Fibroblast of the conjunctiva (primary cell): ENCODE measurements around the gene RAB31.
"Not testable (repeated sequence)": the region's sequence is repeated elsewhere in the genome, so short reads cannot be mapped to it uniquely, and the experiment has no call there.

Experiments
- DNase-seq: peaks from one replicate; pipeline ENCODE4 v3.0.0-alpha.2; 2010; ENCODE audit warnings: low read depth

RAB31 gene, protein sequence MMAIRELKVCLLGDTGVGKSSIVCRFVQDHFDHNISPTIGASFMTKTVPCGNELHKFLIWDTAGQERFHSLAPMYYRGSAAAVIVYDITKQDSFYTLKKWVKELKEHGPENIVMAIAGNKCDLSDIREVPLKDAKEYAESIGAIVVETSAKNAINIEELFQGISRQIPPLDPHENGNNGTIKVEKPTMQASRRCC

DNA sequence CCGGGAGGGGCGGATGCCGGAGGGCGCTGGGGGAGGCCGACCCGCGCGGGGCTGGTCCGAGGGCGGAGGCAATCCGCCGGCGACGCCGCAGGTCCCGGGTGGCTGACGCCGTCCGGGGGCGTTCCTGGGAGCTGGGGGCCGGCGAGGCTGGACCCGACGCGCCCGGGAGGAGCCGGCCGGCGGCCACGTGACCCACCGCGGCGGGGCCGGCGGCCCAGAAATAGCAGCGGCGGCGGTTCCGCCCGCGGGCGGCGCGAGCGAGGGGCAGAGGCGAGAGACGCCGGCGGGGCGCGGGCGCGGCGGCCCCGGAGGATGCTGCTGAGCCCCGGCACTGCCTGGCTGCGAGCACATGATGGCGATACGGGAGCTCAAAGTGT is at the start of gene RAB31:
Gene RAB31, plus strand, starts transcription at position 245 of the 377 bp plus-strand sequence. Its CDS starts 105 bp downstream, at position 350.
- peak; percentile 63 for DNase-seq

DNA sequence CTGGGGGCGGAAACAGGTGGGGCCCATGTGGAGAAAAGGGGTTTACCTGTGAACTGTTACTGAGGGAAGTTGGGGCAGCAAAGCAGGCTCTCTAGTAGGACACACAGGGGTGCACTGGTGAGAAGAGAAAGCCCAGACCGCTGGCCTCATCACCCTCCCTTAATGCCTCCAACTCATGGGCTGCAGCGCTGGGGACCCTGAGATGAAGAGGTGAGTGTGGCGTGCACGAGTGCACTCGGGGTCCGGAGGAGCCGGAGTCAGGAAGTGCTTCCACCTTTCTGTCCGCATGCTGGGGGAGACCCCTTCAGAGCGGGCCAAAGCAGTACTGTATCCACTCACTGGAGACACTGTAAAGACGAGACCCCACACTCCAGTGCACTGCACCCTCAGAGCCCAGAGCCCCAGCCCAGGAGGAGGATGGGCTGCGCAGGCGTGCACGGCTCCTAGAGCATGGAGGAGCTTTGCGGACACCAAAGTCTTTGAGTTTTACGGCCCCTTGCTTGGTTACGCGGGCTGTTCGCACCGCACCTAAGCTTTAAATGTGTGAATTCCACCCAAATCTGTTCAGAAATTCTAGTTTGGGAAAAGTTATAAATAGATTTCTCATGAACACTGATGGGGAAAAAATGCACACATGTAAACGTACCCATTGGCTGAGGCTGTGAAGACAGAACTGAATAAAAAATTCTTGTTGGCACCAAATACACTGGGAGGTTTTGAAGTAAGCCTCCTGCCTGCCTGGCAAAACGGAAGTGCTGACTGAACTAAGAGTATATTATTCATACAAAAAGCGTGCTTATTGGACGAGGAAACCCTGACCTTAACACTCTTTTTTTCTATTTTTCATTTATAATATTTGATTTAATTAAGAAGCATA is 48.4 kb upstream of the RAB31 start:
- no peak for DNase-seq

DNA sequence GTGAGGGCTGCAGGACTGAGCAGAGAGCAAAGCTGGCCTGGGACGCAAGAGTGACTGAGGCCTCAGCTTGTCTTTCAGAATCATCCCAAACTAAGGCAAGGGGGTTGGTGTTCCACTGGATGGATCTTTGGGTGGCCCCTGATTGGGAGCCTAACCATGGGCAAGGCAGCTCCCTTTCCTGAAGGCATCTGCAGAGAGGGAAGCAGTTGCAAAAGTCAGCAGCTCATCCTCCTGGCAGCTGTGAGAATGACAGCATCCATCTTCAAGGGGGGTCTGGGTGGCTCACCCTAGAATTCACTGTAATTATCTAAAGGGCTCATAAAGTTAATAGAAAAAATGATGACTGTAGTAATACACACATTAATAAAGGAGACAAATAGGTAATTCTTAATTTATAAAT is 46.5 kb upstream of the RAB31 start:
- no peak for DNase-seq

DNA sequence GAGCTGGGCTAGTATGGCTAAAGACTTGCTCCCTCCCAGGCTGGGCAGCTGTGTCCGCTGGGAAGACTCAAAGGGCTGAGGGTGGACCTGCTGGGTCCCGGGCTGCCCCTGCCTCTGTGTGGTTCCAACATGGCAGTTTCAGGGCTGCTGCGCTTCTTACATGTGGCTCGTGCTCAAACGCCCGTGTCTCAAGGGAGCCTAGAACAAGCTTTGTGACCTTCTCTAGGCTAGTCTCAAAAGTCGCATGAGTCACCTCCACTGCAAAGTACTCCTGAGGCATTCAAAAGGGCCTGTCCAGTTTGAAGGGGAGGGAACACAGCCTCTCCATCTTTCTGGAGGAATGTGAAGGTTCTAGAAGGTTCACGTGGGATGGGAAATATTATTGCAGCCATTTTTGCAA is 44.7 kb upstream of the RAB31 start:
- no peak for DNase-seq

DNA sequence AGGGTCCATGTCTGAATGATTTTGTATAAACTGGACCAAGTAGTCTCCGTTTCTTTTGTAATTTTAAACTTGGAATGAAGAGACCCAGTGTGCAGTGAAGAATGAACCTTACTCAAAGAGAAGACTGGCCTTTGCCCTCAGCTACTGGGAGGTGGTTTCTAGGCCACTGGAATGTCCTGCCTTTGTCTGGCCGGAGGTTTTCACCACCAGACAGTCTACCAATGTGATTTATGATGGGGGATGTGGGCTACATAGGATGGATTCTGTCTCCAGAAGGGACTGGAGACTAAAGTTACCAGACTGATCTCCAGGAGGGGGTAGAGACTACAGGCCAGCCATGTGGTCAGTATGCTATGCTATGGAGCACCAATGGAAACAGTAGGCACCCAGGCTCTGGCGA is 42.8 kb upstream of the RAB31 start:
- DNase-seq = no peak

DNA sequence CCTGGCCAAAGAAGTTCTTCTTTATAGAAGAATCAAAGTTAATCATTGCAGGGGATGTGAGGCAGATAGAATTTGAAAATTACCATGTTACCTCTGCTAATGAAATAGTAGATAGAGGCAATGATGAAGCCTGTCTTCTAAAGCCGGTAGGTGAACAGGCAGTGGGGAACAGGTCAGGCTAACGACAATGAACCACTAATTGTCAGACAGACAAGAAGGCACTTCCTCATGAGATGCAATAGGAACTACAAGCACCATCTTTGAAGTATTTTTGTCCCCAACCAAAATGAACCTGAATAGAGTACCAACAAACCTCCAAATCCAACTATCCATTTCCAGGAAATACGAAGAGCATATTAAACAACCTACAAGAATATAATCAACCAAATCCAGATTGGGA is 41.6 kb upstream of the RAB31 start:
- DNase-seq = no peak

DNA sequence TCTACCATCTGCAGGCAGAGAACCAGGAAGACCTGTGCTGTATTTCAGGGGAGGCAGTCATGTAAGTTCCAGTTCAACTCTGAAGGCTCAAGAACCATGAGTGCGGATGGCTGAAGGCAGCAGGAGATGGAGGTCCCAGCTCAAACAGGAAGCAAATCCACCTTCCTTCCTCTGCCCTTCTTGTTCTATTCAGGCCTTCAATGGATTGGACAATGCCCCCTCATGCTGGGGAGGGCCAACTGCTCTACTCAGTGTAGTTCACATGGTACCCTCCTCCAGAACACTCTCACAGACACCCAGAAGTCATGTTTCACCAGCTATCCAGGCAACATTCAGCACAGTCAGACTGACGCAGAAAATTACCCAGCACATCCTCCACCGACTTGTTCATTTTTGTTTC is 39.1 kb upstream of the RAB31 start:
- no peak for DNase-seq

DNA sequence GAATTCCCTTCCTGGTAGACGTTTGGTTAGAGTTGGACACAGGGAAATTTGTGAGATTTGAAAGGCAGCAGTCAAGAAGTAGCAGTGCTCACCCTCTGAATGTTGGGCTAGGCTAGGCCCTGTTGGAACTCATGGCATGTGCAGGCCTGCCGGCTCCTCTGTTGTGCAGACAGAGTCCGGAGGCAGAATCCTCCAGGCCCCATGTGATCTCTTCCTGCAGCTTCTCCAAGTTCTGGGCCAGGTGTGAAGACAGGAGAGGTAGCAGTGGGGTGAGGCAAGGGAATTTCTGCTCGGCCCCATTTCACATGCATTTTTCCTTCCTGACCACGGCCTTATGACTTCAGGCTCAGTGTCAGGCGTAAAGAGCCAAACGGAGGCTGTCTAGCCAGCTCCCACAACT is 36.9 kb upstream of the RAB31 start:
- no peak for DNase-seq

DNA sequence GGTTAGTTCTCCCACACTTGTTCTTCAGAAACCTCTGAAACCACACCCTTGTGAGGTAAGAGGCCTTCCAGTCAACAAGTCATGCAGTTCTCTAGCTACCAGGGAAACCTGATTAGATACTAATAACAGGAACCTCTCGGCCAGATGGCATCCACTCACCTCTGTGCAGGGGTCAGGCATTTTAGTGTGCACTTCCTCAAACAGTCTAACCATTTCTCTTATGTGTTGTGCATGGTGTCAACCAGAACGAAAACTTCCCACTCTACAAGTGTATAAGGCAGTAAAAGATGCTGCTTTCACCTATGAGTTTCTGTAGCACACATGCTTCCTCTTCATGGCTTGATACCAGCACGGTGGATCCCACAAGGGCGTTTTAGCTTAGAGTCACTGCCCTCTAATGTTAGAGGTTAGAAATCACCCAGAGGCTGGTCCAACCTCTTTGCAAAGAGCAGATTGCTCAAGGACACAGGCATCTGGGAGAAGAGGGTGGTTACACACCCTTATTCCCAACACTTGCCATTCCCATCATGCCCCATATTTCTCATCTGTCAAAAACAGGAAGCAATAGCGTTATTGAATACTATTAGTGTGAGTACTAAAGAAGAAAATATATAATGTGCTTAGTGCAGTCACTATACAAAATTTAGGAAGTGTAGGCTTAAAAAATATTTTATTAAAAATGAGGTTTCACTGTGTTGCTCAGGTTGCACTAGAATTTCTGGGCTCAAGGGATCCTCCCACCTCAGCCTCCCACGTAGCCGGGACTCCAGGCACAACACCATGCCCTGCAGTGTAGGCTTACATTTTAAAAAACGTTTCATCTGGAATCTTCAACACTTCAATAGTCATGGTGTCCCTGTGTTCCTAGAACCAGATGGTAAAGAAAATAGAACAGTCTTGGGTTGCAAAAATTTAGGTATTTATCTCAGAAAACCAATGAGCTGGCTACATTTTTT is 34.5 kb upstream of the RAB31 start:
- peak; percentile 48 for DNase-seq

DNA sequence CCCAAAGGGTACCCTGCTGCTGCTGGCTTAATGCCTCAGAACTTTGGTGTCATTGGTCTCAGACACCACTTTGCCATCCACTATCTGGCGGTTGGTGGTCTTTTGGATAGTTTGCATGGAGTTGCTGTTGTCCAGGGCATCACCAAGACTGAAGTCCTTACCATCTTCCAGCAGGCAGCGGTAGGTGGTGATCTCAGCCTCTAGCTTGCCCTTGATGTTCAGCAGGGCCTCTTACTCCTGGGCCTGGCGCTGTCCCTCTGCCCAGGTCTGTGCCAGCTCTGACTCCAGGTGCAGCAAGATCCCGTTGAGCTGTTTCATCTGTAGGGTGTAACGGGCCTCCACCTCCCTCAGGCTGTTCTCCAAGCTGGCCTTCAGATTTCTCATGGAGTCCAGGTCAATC is 29.9 kb upstream of the RAB31 start:
- not testable (repeated sequence) for DNase-seq

DNA sequence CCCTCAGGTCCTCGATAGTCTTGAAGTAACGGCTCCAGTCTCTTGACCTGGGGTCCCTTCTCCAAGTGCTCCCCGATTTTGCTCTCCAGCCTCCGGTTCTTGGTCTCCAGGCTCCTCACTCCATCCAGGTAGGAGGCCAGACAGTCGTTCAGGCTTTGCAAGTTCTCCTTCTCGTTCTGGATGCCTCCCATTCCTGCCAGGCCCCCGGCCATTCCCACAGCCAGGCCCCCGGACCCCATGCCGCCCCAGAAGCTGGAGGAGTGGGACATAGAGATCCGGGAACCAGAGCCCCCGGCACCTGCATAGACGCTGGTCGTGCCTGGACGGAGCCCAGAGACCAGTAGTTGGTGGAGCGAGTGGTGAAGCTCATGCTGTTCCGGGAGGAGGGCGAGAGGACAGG is 29.0 kb upstream of the RAB31 start:
- no peak for DNase-seq

DNA sequence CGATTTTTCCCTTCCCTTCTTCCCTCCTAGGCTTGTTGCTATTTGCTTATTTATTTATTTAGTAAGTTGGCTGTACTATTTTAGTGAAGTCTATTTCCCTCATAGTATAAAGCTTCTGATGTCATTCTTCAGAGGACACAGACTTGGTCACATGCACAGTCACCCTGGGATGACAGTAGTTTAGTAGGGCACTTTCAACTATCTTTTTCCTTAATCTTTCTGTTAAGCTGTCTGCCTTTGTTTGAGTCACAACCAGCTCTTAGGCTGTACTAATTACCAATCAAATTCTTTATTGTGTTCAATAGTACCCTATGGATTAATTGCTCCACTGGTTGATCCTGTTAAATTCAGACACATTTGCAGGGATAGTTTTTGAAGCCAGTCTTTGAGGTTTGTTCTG is 26.9 kb upstream of the RAB31 start:
- DNase-seq = no peak

DNA sequence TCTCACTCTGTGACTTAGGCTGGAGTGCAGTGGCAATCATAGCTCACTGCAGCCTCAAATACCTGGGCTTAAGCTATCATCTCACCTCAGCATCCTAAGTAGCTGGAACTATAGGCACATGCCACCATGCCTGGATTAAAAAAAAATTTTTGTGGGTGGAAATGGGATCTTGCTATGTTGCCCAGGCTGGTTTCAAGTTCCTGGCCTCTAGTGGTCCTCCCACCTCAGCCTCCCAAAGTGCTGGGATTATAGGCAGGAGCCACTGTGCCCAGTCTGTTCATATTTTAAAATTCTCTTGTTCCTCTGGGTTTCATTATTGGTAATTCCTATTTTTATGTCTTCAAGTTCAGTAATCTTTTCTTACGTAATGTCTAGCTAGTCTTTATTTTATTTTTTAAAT is 25.5 kb upstream of the RAB31 start:
- DNase-seq = no peak

DNA sequence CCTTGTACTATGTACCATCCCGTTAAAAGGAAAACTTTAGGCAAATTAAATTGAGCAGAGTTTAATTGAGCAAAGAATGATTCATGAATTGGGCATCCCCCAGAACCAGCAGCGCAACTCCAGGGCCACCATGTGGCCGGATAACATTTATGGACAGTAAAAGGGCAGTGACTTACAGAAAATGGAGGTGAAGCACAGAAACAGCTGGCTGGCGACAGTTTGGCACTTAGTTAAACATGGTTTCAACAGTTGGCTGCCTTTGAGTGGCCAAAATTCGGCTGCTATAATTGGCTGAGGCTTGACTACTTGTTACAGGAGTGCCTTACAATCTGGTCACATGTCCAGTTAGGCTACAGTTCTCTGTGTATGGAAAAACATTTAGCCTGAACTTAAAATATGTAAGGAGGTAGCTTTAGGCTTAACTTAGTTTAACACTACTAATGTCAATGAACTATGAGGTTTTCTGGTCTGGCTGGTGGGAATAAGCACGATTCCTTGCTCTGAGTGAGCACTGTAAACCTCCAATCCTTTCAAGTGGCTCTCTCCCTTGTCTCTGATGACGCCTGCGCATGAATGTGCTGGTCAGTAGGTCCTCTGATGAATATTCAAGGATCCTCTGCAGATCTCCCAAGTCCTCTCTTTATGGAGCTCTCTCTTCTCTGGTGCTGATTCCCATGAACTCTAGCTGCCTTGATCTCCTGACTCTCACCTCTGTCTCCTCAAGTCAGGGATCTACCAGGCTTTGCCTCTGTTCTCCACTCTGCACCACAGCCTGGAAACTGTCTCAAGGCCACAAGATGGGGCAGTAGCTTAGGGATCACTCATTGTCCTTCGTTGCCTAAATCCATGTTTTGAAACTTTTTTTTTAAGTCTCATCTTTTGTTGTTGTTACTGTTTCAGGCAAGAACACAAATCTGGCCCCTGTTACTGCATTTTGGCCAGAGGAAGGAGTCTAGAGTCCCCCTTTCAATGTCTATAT is 24.4 kb upstream of the RAB31 start:
- DNase-seq = peak; percentile 72

DNA sequence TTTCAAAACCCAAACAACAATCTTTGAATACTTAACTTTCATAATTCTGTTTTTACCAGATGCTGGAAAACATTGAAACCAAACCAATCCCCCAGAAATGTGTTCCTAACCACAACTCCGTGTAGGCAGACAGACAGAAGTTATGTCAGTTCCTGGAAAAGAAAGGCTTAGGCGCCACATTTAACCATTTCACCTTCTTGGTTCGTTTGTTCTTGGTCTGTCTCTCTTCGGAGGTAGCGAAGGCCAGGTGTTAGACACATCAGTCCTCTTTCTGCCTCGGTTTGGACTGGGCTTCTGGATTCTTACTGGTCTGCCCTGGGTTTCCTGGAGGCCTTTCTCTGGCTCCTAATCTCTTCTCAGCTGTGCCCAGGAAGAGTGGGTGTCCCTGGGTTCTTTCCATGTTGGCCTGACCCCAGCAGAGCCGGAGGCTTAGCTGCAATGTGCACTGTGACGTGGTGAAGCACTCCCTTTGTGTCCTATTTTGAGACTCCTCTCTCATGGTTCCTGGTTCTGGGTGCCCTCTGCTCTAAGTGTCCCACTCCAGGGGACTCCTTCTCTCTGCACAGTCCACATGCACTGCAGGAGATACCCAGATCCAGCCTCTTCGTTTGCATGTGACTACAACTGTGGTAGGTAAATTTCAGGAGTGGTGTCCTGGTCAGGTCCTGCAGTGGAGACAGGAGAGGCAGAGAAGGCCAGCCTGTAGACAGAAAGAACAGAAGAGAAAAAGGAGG is 23.1 kb upstream of the RAB31 start:
- peak; percentile 51 for DNase-seq

DNA sequence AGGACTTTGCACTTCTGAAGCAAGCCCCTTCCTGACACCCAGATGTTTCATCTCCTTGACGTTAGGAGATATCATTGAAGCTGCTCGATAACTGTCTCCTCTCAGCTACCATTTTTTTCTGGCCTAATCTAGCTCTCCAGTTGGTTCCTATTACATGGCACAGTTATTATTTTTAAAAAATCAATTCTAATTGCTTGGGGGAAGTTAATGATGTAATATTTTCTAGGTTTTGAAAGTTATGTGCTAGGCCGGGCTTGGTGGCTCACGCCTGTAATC is 22.5 kb upstream of the RAB31 start:
- no peak for DNase-seq

DNA sequence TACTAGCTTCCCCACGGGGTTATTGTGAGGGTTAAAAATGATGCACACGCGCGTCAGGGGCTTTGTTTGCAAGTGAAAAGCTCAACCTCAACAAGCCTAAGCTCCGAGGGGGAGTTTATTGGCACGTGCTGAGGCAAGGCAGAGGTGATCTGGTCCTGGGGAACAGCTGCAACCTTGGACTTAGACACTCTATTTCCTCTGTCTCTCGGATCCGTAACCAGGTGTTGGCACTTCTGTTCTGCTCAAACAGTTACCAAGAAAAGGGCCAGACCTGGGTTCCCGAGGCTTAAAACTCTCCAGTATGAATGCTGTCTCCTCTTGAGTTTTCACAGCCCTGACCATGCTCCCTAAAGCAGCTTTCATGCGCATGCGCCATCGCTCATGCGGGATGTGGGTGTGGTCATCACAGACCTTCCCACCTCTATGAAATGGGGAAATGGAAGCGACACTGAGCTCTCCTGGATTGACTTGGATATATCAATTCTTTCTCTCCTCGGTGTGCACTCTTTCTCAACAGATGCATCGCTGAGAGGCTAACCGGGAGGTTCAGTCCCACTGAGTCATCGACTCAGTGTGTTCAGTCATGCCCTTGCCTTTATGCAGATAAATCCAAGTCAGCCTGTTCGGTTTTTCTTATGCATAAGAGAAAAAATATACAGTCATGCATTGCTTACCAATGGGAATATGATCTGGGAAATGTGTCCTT is 19.9 kb upstream of the RAB31 start:
- no peak for DNase-seq

DNA sequence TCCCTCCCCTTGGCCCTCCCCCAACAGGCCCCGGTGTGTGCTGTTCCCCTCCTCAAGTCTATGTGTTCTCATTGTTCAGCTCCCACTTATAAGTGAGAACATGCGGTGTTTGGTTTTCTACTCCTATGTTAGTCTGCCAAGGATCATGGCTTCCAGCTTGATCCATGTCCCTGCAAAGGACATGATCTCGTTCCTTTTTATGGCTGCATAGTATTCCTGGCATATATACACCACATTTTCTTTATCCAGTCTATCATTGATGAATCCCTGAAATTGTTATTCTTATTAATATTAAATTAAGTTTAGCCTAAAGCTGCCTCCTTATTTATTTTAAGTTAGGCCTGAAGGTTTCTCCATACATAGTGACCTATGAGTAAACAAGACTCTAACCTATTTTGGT is 18.8 kb upstream of the RAB31 start:
- DNase-seq = no peak

DNA sequence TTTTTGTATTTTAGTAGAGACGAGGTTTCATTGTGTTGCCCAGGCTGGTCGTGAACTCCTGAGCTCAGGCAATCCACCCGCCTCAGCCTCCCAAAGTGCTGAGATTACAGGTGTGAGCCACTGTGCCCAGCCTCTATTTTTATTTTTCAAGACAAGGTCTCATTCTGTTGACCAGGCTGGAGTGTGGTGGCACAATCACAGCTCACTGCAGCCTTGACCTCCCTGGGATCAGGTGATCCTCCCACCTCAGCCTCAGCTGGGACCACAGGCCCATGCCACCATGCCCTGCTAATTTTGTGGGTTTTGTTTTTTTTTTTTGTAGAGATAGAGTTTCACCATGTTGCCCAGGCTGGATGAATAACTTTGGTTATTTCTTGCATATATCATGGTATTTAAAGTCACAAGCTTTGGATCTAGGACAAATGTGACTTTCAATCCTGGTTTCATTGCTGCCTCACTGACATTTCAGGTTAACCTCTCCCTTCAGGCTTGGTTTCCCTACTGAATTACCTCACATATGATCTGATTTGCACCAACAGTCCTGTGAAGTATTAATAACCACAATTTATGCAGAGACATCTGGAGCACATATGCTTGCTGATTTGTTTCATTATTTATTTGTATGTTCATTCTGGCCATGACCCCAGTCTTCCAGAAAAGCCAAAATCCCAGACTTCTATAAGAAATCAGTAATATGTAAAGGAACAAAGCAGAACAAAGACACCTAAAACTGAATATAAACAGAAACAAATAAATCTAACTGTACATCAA is 17.5 kb upstream of the RAB31 start:
- DNase-seq = no peak

DNA sequence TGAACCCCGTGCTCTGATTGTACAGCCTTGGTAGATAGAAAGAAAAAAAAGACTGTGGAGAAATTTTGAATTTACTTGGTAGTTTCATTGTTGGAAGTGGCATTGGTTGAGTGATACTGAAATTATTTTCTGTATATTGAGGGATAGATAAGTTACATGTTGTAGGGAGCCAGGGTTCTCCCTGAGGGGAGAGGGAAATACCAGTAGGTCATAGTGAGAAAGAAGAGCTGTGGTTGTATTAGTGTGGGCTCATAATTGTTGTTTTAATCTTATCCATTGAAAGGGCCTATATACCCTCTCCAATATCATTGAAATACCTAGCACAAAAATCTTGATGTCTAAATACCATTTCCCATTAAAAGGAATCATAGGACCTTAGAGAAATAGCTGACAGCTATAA is 16.9 kb upstream of the RAB31 start:
- DNase-seq = no peak
